Ecto neural progenitor cell (in vitro differentiated cells): ENCODE measurements around the gene PCDHB2.
"Not testable (repeated sequence)": the region's sequence is repeated elsewhere in the genome, so short reads cannot be mapped to it uniquely, and the experiment has no call there.

Experiments
- DNase-seq: peaks from one replicate; pipeline ENCODE4 v3.0.0-alpha.2; 2018; ENCODE audit warnings: low spot score

Gene PCDHB2

GRCh38 chr5:141135718-141136266 is 41.4 kb downstream of the PCDHB2 start:
- DNase-seq, result no peak

- not testable (repeated sequence) for DNase-seq
These were observed 42.9 kb downstream of the PCDHB2 start for GRCh38 chr5:141137346-141137745.
